SK-N-SH (cell line): ENCODE measurements around the gene AK5. TPM values are rescaled to one million over a fixed set of nuclear protein-coding genes. Genes with fewer than 3 reads are reported as not detected.

Experiments
- CTCF ChIA-PET: fragments of 300-600, 350-600 bp; formaldehyde crosslinking; extraction: SDS; loops from one replicate; lab custom pipeline; 2021; lab: Yijun Ruan, JAX
- POLR2A ChIA-PET: fragments of 350-600 bp; sonication (Branson Sonifier 250); formaldehyde crosslinking; extraction: SDS; loops from one replicate; lab custom pipeline; 2020; ENCODE audit warnings: antibody characterized with exemption, inconsistent platforms; lab: Yijun Ruan, JAX
- DNase-seq: peaks from one replicate; pipeline ENCODE4 v3.0.0; 2012
- H2AFZ ChIP-seq: fragments of 200-600 bp; sonication (generic); 2 replicates; pipeline ENCODE4 v1.8.1; 2016; ENCODE audit warnings: antibody characterized with exemption, mild to moderate bottlenecking, low read depth
- H3F3A ChIP-seq: fragments of 200-600 bp; sonication (generic); replicated peaks from 2 replicates; pipeline ENCODE3; 2016; ENCODE audit warnings: antibody characterized with exemption, mild to moderate bottlenecking; ENCODE audit not compliant: insufficient read depth
- H3K27ac ChIP-seq, 2 experiments: fragments of 200-500 bp in 1 of 2; fragments of 200-600 bp in 1 of 2; sonication (Bioruptor generic) in 1 of 2; sonication (generic), shearing (Covaris generic) in 1 of 2; 2 replicates each; pipeline versions ENCODE4 v1.5.1 to v1.6.1; 2014 to 2016; ENCODE audit warnings: low read depth in 2 of 2, inconsistent platforms in 1 of 2, low read length in 1 of 2, mild to moderate bottlenecking in 1 of 2, mixed read lengths in 1 of 2
- H3K27me3 ChIP-seq: fragments of 200-600 bp; sonication (generic), shearing (Covaris generic); 2 replicates; pipeline ENCODE4 v1.6.1; 2016; ENCODE audit warnings: mixed run types; ENCODE audit not compliant: insufficient read depth
- H3K36me3 ChIP-seq, 2 experiments: fragments of 200-500 bp in 1 of 2; fragments of 200-600 bp in 1 of 2; sonication (Bioruptor generic) in 1 of 2; sonication (generic) in 1 of 2; replicated peaks in 1 of 2; 2 replicates each; pipeline versions ENCODE3 to v1.5.1; 2014 to 2016; ENCODE audit warnings: low read length in 1 of 2, mild to moderate bottlenecking in 1 of 2; ENCODE audit not compliant: insufficient read depth in 2 of 2, control insufficient read depth in 1 of 2
- H3K4me1 ChIP-seq, 2 experiments: fragments of 200-500 bp in 1 of 2; fragments of 200-600 bp in 1 of 2; sonication (Bioruptor generic) in 1 of 2; sonication (generic), shearing (Covaris generic) in 1 of 2; 2 replicates each; pipeline versions ENCODE4 v1.5.1 to v1.6.1; 2014 to 2016; ENCODE audit warnings: low read depth in 1 of 2, low read length in 1 of 2, mixed run types in 1 of 2; ENCODE audit not compliant: insufficient read depth in 2 of 2, control insufficient read depth in 1 of 2
- H3K4me2 ChIP-seq: fragments of 200-600 bp; sonication (generic), shearing (Covaris generic); 2 replicates; pipeline ENCODE4 v1.6.1; 2017; ENCODE audit warnings: mixed run types
- H3K4me3 ChIP-seq, 2 experiments: fragments of 200-500 bp in 1 of 2; fragments of 200-600 bp in 1 of 2; sonication (Bioruptor generic) in 1 of 2; sonication (generic), shearing (Covaris generic) in 1 of 2; 2 replicates each; pipeline versions ENCODE4 v1.5.1 to v1.8.1; 2014 to 2016; ENCODE audit warnings: low read depth in 2 of 2, inconsistent platforms in 1 of 2, low read length in 1 of 2, mild to moderate bottlenecking in 1 of 2, mixed read lengths in 1 of 2, moderate library complexity in 1 of 2
- H3K79me2 ChIP-seq: fragments of 200-600 bp; sonication (generic); 2 replicates; pipeline ENCODE4 v1.8.1; 2017; ENCODE audit warnings: mild to moderate bottlenecking; ENCODE audit not compliant: insufficient read depth
- H3K9ac ChIP-seq: fragments of 200-600 bp; sonication (generic); 2 replicates; pipeline ENCODE4 v1.6.1; 2017; ENCODE audit warnings: mixed run types
- H3K9me2 ChIP-seq: fragments of 200-600 bp; sonication (generic); 2 replicates; pipeline ENCODE4 v1.6.1; 2017; ENCODE audit warnings: mixed run types
- H3K9me3 ChIP-seq: fragments of 200-600 bp; sonication (generic); 2 replicates; pipeline ENCODE4 v1.6.1; 2017; ENCODE audit warnings: mixed run types, mild to moderate bottlenecking, moderate library complexity
- H4K20me1 ChIP-seq: fragments of 200-600 bp; sonication (generic); 2 replicates; pipeline ENCODE4 v1.6.1; 2017; ENCODE audit warnings: mild to moderate bottlenecking, mixed run types; ENCODE audit not compliant: insufficient read depth
- CHD2 ChIP-seq: fragments of 150-350 bp; IDR thresholded peaks from 2 replicates; pipeline ENCODE4 v1.6.1; 2018; ENCODE audit warnings: low read length; ENCODE audit not compliant: partially characterized antibody
- EP300 ChIP-seq, 2 experiments: IDR thresholded peaks; 2 replicates each; pipeline versions ENCODE4 v1.4.0 to v1.6.1; 2012; ENCODE audit warnings: borderline replicate concordance in 1 of 2, low read depth in 1 of 2, low read length in 1 of 2
- FOSL2 ChIP-seq: IDR thresholded peaks from 2 replicates; pipeline ENCODE4 v1.4.0; 2012; ENCODE audit warnings: low read depth, mild to moderate bottlenecking, moderate library complexity, borderline replicate concordance
- FOXM1 ChIP-seq: IDR thresholded peaks from 2 replicates; pipeline ENCODE4 v1.4.0; 2012; ENCODE audit warnings: low read depth, mild to moderate bottlenecking
- GABPA ChIP-seq: IDR thresholded peaks from 2 replicates; pipeline ENCODE4 v1.4.0; 2012; ENCODE audit warnings: low read depth, mild to moderate bottlenecking
- MEF2A ChIP-seq: IDR thresholded peaks from 2 replicates; pipeline ENCODE4 v1.4.0; 2012; ENCODE audit warnings: low read depth, borderline replicate concordance
- MXI1 ChIP-seq: IDR thresholded peaks from 2 replicates; pipeline ENCODE4 v1.6.1; 2012; ENCODE audit warnings: mild to moderate bottlenecking, low read depth, low read length, improper control_type of control experiment
- NFIC ChIP-seq: IDR thresholded peaks from 2 replicates; pipeline ENCODE4 v1.4.0; 2012; ENCODE audit warnings: borderline replicate concordance
- RXRA ChIP-seq: IDR thresholded peaks from 2 replicates; pipeline ENCODE4 v1.4.0; 2012; ENCODE audit warnings: low read depth, mild to moderate bottlenecking, borderline replicate concordance
- TEAD4 ChIP-seq: IDR thresholded peaks from 2 replicates; pipeline ENCODE4 v1.4.0; 2012; ENCODE audit warnings: mild to moderate bottlenecking, borderline replicate concordance; ENCODE audit not compliant: insufficient read depth
- WGBS: methylation state at CpG from one replicate; pipeline ENCODE4 v1.1.6; 2017; ENCODE audit warnings: low lambda C conversion rate; 5-methylcytosine and 5-hydroxymethylcytosine counted together
- polyA plus RNA-seq, 3 experiments: library from polyadenylated mRNA; depleted of rRNA; stranded (reverse); fragments of >200 nt; gene quantifications; 2 replicates each; pipeline ENCODE4 v1.2.3, GENCODE V29; 2012
- TF ChIP-seq, protein P1 (sequence below): fragments of 200-600 bp; sonication (generic); IDR thresholded peaks from 2 replicates; pipeline ENCODE4 v1.6.1; 2017; ENCODE audit warnings: antibody characterized with exemption, mild to moderate bottlenecking, moderate library complexity
- TF ChIP-seq, protein P2 (sequence below): IDR thresholded peaks from 2 replicates; pipeline ENCODE4; 2012
- TF ChIP-seq, protein P3 (sequence below): IDR thresholded peaks from 2 replicates; pipeline ENCODE4 v1.4.0; 2012; ENCODE audit warnings: low read depth
- TF ChIP-seq, protein P4 (sequence below): IDR thresholded peaks from 2 replicates; pipeline ENCODE4 v1.6.1; 2012; ENCODE audit warnings: mild to moderate bottlenecking, low read depth, low read length, moderate library complexity
- TF ChIP-seq, protein P5 (sequence below): IDR thresholded peaks from 2 replicates; pipeline ENCODE4 v1.4.0; 2012; ENCODE audit warnings: low read depth, borderline replicate concordance

The AK5 gene
- polyA plus RNA-seq, 1 of the 3 experiments (the other 2 are of a cell fraction): 22.9 TPM

DNA sequence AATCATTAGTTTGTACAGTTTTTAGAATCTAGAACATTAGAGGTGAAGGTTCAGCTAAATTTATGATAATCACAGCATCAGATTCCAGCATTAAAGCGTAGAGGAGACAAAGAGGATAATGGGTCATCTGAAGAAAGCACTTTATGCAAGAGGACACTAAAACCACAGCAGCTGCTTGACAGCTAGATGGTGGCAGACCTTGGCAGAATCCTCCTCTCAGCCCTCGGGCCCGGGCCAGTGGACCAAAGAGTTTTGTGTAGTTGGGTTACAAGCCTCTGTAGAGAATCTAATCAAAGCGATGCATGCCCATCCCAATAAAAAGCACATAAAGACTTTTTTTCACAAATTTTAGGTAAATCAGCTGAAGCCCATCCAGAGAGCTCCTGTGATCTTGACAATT lies 59.4 kb downstream of the AK5 start:
- peaks cover 0 to 5% of the 10 kb centered on the region in 2 experiments; a peak in 1 of 4 replicates for H3K4me1 ChIP-seq
- no peaks in the 10 kb centered on the region for H3F3A ChIP-seq
- H2AFZ ChIP-seq: no peak overlapping the region
- H3K9ac ChIP-seq: no peak overlapping the region
- WGBS: 92% methylated on average over 4 of the region's 4 CpGs
- H3K4me3 ChIP-seq: no peak overlapping the region
- no peak overlapping the region for H3K4me2 ChIP-seq
- no peaks in the 10 kb centered on the region for H3K9me2 ChIP-seq
- no peaks in the 10 kb centered on the region for H3K79me2 ChIP-seq
- H3K36me3 ChIP-seq: peaks cover 2 to 5% of the 10 kb centered on the region in 2 experiments
- no peaks in the 10 kb centered on the region for H3K27me3 ChIP-seq
- POLR2A ChIA-PET: no interaction called here
- no peaks in the 10 kb centered on the region for H4K20me1 ChIP-seq
- no peak overlapping the region for H3K27ac ChIP-seq
- DNase-seq: no peak
- H3K9me3 ChIP-seq: no peaks in the 10 kb centered on the region
- CTCF ChIA-PET: no interaction called here
- TF ChIP-seq FOSL2 (no peak), GABPA (no peak), CHD2 (no peak), RXRA (no peak), MXI1 (no peak), TEAD4 (no peak), MEF2A (no peak), FOXM1 (no peak), EP300 (IDR thresholded peaks at IDR 0.05; ENCODE audit: borderline replicate concordance in 1 of 2, low read depth in 1 of 2, low read length in 1 of 2) (no peak), NFIC (no peak)
- TF ChIP-seq, protein P1, sequence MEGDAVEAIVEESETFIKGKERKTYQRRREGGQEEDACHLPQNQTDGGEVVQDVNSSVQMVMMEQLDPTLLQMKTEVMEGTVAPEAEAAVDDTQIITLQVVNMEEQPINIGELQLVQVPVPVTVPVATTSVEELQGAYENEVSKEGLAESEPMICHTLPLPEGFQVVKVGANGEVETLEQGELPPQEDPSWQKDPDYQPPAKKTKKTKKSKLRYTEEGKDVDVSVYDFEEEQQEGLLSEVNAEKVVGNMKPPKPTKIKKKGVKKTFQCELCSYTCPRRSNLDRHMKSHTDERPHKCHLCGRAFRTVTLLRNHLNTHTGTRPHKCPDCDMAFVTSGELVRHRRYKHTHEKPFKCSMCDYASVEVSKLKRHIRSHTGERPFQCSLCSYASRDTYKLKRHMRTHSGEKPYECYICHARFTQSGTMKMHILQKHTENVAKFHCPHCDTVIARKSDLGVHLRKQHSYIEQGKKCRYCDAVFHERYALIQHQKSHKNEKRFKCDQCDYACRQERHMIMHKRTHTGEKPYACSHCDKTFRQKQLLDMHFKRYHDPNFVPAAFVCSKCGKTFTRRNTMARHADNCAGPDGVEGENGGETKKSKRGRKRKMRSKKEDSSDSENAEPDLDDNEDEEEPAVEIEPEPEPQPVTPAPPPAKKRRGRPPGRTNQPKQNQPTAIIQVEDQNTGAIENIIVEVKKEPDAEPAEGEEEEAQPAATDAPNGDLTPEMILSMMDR: no peak
- TF ChIP-seq, protein P2, sequence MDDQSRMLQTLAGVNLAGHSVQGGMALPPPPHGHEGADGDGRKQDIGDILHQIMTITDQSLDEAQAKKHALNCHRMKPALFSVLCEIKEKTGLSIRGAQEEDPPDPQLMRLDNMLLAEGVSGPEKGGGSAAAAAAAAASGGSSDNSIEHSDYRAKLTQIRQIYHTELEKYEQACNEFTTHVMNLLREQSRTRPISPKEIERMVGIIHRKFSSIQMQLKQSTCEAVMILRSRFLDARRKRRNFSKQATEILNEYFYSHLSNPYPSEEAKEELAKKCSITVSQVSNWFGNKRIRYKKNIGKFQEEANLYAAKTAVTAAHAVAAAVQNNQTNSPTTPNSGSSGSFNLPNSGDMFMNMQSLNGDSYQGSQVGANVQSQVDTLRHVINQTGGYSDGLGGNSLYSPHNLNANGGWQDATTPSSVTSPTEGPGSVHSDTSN: no peak
- TF ChIP-seq, protein P3, sequence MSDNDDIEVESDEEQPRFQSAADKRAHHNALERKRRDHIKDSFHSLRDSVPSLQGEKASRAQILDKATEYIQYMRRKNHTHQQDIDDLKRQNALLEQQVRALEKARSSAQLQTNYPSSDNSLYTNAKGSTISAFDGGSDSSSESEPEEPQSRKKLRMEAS: no peak
- TF ChIP-seq, protein P4, sequence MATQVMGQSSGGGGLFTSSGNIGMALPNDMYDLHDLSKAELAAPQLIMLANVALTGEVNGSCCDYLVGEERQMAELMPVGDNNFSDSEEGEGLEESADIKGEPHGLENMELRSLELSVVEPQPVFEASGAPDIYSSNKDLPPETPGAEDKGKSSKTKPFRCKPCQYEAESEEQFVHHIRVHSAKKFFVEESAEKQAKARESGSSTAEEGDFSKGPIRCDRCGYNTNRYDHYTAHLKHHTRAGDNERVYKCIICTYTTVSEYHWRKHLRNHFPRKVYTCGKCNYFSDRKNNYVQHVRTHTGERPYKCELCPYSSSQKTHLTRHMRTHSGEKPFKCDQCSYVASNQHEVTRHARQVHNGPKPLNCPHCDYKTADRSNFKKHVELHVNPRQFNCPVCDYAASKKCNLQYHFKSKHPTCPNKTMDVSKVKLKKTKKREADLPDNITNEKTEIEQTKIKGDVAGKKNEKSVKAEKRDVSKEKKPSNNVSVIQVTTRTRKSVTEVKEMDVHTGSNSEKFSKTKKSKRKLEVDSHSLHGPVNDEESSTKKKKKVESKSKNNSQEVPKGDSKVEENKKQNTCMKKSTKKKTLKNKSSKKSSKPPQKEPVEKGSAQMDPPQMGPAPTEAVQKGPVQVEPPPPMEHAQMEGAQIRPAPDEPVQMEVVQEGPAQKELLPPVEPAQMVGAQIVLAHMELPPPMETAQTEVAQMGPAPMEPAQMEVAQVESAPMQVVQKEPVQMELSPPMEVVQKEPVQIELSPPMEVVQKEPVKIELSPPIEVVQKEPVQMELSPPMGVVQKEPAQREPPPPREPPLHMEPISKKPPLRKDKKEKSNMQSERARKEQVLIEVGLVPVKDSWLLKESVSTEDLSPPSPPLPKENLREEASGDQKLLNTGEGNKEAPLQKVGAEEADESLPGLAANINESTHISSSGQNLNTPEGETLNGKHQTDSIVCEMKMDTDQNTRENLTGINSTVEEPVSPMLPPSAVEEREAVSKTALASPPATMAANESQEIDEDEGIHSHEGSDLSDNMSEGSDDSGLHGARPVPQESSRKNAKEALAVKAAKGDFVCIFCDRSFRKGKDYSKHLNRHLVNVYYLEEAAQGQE: no peak
- TF ChIP-seq, protein P5, sequence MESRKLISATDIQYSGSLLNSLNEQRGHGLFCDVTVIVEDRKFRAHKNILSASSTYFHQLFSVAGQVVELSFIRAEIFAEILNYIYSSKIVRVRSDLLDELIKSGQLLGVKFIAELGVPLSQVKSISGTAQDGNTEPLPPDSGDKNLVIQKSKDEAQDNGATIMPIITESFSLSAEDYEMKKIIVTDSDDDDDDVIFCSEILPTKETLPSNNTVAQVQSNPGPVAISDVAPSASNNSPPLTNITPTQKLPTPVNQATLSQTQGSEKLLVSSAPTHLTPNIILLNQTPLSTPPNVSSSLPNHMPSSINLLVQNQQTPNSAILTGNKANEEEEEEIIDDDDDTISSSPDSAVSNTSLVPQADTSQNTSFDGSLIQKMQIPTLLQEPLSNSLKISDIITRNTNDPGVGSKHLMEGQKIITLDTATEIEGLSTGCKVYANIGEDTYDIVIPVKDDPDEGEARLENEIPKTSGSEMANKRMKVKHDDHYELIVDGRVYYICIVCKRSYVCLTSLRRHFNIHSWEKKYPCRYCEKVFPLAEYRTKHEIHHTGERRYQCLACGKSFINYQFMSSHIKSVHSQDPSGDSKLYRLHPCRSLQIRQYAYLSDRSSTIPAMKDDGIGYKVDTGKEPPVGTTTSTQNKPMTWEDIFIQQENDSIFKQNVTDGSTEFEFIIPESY: no peak
- TF ChIP-seq, all 33 proteins: peak for 0
